ENCODE data around the gene TBX1. TPM values are rescaled to one million over a fixed set of nuclear protein-coding genes. Genes with fewer than 3 reads are reported as not detected.
"Not testable (repeated sequence)": the region's sequence is repeated elsewhere in the genome, so short reads cannot be mapped to it uniquely, and the experiment has no call there.

TBX1 gene
- total RNA-seq, 3 donors from 2014 or later (not counting 1 experiment from before 2014, with no cell fraction given): 2.0 to 4.6 (median 3.2) TPM

GRCh38 chr22:19723983-19724827 lies 36.4 kb upstream of the TBX1 start:
- H3K27ac ChIP-seq (ENCODE audit: low read length): no peak overlapping the region

DNA sequence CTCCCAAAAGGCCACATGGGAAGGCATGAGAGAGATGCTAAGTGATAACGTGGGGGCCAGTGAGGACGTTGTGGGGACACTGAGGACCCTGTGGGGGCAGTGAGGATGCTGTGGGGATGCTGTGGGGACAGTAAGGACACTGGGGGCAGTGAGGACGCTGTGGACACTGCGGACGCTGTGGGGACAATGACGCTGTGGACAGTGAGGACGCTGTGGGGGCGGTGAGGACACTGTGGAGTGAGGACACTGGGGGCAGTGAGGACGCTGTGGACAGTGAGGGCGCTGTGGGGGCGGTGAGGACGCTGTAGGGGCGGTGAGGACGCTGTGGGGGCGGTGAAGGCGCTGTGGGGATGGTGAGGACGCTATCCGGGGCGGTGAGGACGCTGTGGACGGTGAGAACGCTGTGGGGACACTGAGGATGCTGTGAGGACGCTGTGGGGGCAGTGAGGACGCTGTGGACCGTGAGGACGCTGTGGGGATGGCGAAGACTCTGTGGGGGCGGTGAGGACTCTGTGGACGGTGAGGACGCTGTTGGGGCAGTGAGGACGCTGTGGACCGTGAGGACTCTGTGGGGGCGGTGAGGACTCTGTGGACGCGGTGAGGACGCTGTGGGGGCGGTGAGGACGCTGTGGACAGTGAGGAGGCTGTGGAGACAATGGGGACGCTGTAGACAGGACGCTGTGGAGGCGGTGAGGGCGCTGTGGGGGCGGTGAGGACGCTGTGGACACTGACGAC lies 35.5 kb upstream of the TBX1 start:
- DNase-seq: no peak
- no peaks in the 10 kb centered on the region for H3K9me3 ChIP-seq (ENCODE audit: control insufficient read depth, insufficient read depth, low read length)
- ATAC-seq: no peak
- WGBS (ENCODE audit: insufficient coverage): 87% methylated on average over 45 of the region's 45 CpGs
- Mint-ChIP-seq H3K27me3 (ENCODE audit: low read depth in 2 of 2) (peaks cover 19 to 30% of the 10 kb centered on the region in 2 donors), H3K36me3 (no peaks in the 10 kb centered on the region), H3K4me1 (peaks cover 0 to 15% of the 10 kb centered on the region in 2 donors), H3K4me3 (peak overlapping the region; percentile 60), H3K27ac (no peak overlapping the region), H3K9me3 (no peaks in the 10 kb centered on the region)
- H3K27me3 ChIP-seq (ENCODE audit: control insufficient read depth, insufficient read depth, low read length): peaks cover 18% of the 10 kb centered on the region
- no peak overlapping the region for H3K27ac ChIP-seq (ENCODE audit: low read length)
- TF ChIP-seq, protein P1, sequence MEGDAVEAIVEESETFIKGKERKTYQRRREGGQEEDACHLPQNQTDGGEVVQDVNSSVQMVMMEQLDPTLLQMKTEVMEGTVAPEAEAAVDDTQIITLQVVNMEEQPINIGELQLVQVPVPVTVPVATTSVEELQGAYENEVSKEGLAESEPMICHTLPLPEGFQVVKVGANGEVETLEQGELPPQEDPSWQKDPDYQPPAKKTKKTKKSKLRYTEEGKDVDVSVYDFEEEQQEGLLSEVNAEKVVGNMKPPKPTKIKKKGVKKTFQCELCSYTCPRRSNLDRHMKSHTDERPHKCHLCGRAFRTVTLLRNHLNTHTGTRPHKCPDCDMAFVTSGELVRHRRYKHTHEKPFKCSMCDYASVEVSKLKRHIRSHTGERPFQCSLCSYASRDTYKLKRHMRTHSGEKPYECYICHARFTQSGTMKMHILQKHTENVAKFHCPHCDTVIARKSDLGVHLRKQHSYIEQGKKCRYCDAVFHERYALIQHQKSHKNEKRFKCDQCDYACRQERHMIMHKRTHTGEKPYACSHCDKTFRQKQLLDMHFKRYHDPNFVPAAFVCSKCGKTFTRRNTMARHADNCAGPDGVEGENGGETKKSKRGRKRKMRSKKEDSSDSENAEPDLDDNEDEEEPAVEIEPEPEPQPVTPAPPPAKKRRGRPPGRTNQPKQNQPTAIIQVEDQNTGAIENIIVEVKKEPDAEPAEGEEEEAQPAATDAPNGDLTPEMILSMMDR (IDR thresholded peaks at IDR 0.05): no peak
- intact Hi-C loops (cut with micrococcal nuclease): no loop called here
- H3K36me3 ChIP-seq (ENCODE audit: control insufficient read depth, insufficient read depth, low read length): no peaks in the 10 kb centered on the region
- peaks cover 17% of the 10 kb centered on the region for H3K4me1 ChIP-seq (ENCODE audit: control insufficient read depth, insufficient read depth, low read length)
- no peak overlapping the region for H3K4me3 ChIP-seq (ENCODE audit: low read length)

More at GRCh38 chr22:19723983-19724827, 36.4 kb upstream of the TBX1 start:
- peak overlapping the region; percentile 56 for H3K4me3 Mint-ChIP-seq
- peaks cover 28 to 39% of the 10 kb centered on the region in 2 donors for H3K27me3 Mint-ChIP-seq (ENCODE audit: low read depth in 2 of 2)
- H3K9me3 Mint-ChIP-seq: no peaks in the 10 kb centered on the region
- H3K4me3 ChIP-seq (ENCODE audit: low read length): no peak overlapping the region
- no peaks in the 10 kb centered on the region for H3K9me3 ChIP-seq (ENCODE audit: control insufficient read depth, insufficient read depth, low read length)
- WGBS (ENCODE audit: insufficient coverage): 8% methylated on average over 89 of the region's 89 CpGs
- peaks cover 20% of the 10 kb centered on the region for H3K27me3 ChIP-seq (ENCODE audit: control insufficient read depth, insufficient read depth, low read length)
- intact Hi-C loops (cut with micrococcal nuclease): no loop called here
- ATAC-seq: peak; percentile 39 to 74 (median 73)
- no peaks in the 10 kb centered on the region for H3K36me3 Mint-ChIP-seq
- TF ChIP-seq, protein P1 (IDR thresholded peaks at IDR 0.05): no peak
- H3K36me3 ChIP-seq (ENCODE audit: control insufficient read depth, insufficient read depth, low read length): no peaks in the 10 kb centered on the region
- peaks cover 0 to 22% of the 10 kb centered on the region in 2 donors for H3K4me1 Mint-ChIP-seq
- no peak overlapping the region for H3K27ac Mint-ChIP-seq
- DNase-seq: peak in 1 of 2 donors; percentile 58
- peaks cover 17% of the 10 kb centered on the region for H3K4me1 ChIP-seq (ENCODE audit: control insufficient read depth, insufficient read depth, low read length)

DNA sequence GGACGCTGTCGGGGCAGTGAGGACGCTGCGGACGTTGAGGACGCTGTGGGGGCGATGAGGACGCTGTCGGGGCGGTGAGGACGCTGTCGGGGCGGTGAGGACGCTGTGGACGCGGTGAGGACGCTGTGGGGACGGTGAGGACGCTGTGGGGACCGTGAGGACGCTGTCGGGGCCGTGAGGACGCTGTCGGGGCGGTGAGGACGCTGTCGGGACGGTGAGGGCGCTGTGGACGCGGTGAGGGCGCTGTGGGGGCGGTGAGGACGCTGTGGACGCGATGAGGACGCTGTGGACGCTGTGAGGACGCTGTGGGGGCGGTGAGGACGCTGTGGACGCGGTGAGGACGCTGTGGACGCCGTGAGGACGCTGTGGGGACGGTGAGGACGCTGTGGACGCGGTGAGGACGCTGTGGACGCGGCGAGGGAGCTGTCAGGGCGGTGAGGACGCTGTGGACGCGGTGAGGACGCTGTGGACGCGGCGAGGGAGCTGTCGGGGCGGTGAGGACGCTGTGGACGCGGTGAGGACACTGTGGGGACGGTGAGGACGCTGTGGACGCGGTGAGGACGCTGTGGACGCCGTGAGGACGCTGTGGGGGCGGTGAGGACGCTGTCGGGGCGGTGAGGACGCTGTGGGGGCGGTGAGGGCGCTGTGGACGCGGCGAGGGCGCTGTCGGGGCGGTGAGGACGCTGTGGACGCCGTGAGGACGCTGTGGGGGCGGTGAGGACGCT lies 34.4 kb upstream of the TBX1 start:
- H3K4me1 Mint-ChIP-seq: peaks cover 0 to 21% of the 10 kb centered on the region in 2 donors
- H3K4me3 ChIP-seq (ENCODE audit: low read length): not testable (repeated sequence)

More for the DNA sequence above, 34.4 kb upstream of the TBX1 start:
- H3K27ac ChIP-seq (ENCODE audit: low read length); H3K9me3 ChIP-seq (ENCODE audit: control insufficient read depth, insufficient read depth, low read length); DNase-seq; intact Hi-C loops (cut with micrococcal nuclease); H3K27ac Mint-ChIP-seq; ATAC-seq; H3K36me3 Mint-ChIP-seq; H3K36me3 ChIP-seq (ENCODE audit: control insufficient read depth, insufficient read depth, low read length); H3K4me3 Mint-ChIP-seq; H3K9me3 Mint-ChIP-seq: not testable (repeated sequence)
- peaks cover 8 to 22% of the 10 kb centered on the region in 2 donors for H3K27me3 Mint-ChIP-seq (ENCODE audit: low read depth in 2 of 2)
- Histone ChIP-seq H3K27me3 (ENCODE audit: control insufficient read depth, insufficient read depth, low read length) (peaks cover 18% of the 10 kb centered on the region), H3K4me1 (ENCODE audit: control insufficient read depth, insufficient read depth, low read length) (peaks cover 26% of the 10 kb centered on the region)
- 92% methylated on average over 96 of the region's 96 CpGs for WGBS (ENCODE audit: insufficient coverage)
